GM12891 (cell line): Measurements from ENCODE around the gene ST8SIA5.

ENCODE experiments used
- DNase-seq: peaks from one replicate; pipeline ENCODE4 v3.0.0; 2011; ENCODE audit warnings: low spot score; ENCODE audit not compliant: insufficient read length
- FAIRE-seq: peaks from 2 replicates; lab custom pipeline; 2011; peaks lifted over from hg19 to GRCh38; lab: Jason Lieb, UNC
- PAX5 ChIP-seq: IDR thresholded peaks from 2 replicates; pipeline ENCODE4 v1.6.1; 2011; ENCODE audit warnings: low read length, moderate library complexity, mild to moderate bottlenecking; ENCODE audit not compliant: insufficient read depth, severe bottlenecking
- POLR2A ChIP-seq: IDR thresholded peaks from 2 replicates; pipeline ENCODE4 v1.6.1; 2011; ENCODE audit warnings: low read depth, low read length, control low read depth
- POLR2AphosphoS5 ChIP-seq: IDR thresholded peaks from 2 replicates; pipeline ENCODE4 v1.6.1; 2011; ENCODE audit warnings: low read depth, low read length, control low read depth
- POU2F2 ChIP-seq: IDR thresholded peaks from 2 replicates; pipeline ENCODE4 v1.6.1; 2011; ENCODE audit warnings: low read depth, mild to moderate bottlenecking, control low read depth, low read length, moderate library complexity
- SPI1 ChIP-seq: IDR thresholded peaks from 2 replicates; pipeline ENCODE4 v1.6.1; 2011; ENCODE audit warnings: low read depth, low read length, control low read depth
- TAF1 ChIP-seq: IDR thresholded peaks from 2 replicates; pipeline ENCODE4 v1.6.1; 2011; ENCODE audit warnings: low read depth, low read length, control low read depth

The ST8SIA5 gene

DNA sequence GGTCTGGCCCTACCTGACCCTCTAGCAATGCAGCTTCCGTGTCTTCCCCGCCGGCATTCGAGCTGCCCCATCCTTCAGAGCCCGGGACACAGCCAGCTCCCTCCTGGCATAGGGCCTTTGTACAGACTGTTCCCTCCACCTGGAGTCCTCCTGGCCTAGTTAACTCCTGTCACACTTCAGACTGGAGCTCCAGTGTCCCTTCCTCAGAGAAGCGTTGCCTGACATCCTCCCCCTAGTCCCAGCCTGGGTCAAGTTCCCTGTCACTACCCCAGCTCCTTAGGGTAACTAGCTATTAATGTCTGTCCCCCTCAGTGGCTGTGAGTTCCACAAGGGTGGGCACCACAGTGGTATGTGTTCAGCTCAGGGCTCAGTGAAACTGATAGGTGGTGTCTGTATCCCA is 54.4 kb downstream of the ST8SIA5 start:
- DNase-seq (no peak), FAIRE-seq (no peak)
- TF ChIP-seq POU2F2 (no peak), POLR2A (no peak), PAX5 (no peak), TAF1 (no peak), POLR2AphosphoS5 (no peak), SPI1 (no peak)

DNA sequence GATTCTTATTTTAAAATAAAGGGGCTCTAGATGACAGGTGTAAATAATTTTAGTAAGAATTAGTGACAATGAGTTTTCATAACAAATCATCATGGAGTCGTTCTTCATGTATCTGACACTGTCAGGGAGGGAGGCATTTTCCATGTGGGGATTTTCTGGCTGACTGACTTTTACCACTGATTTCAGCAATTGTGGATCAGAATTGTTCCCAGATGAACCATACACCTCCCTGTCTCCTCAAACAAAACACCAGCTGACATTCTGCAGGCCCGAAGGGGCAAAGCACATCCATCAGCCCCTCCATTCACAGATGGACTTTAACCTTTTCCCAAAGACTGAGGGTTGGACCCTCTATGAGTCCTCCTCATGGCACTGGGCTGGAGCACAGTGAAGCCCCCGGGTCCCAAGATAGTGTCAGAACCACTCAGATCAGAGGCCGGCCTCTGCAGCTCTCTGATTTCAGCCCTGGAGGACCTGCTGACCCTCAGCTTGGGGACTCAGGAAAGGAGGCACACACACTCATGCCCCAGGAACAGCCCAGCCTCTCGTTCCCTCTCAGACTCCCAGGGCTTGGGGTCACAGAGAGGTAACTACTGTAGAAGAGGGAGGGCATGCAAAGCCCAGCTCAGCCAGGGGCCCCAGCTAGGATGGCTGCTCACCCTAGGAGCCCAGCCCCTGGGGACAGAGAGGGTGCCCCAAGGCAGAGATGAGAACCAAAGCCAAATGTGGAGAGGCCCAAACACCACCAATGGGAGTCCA is 56.6 kb downstream of the ST8SIA5 start:
- TF ChIP-seq TAF1 (no peak), SPI1 (no peak), POLR2A (no peak), POLR2AphosphoS5 (no peak), POU2F2 (no peak), PAX5 (no peak)
- DNase-seq (no peak), FAIRE-seq (no peak)

DNA sequence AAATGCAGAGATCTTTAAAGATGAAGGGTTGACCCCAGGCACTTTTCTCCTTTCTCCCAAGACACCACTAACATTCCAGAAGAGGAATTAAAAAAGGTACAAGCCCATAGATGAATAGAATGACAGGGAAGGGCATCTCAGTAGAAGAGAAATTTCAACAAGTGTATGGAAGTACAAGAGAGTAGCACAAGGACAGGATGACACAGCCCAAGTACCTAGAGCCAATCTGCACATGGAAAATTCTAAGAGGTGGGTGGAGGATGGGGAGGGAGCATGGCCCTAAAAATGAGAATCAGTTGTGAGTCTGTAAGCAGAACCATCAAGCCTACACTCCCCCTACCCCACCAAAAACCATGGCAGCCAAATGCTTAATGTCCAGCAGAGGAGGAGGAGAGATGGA is 60.2 kb downstream of the ST8SIA5 start:
- no peak for TF ChIP-seq POU2F2
- no peak for TF ChIP-seq POLR2A
- TF ChIP-seq TAF1: no peak
- TF ChIP-seq PAX5: no peak
- no peak for TF ChIP-seq POLR2AphosphoS5
- TF ChIP-seq SPI1: no peak
- DNase-seq (no peak), FAIRE-seq (no peak)

DNA sequence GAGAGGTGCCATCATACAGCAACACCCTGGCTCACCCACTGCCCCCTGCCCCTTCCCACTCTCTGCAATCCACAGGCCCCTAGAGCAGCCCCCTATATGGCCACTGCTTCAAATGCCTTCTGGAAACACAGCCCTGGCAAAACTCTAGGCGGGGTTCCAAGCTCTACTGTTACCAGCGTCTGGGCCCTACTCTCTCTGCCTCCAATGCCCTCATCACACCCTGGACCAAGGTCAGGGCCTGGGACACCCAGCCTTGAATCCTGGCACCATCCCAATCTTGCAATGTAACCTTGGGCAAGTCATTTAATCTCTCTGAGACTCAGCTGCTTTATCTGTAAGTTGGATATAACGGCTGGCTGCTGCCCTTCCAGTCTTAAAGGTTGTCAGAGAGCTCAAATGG is 60.6 kb downstream of the ST8SIA5 start:
- no peak for FAIRE-seq
- no peak for TF ChIP-seq PAX5
- no peak for TF ChIP-seq SPI1
- TF ChIP-seq POLR2AphosphoS5: no peak
- TF ChIP-seq POLR2A: no peak
- no peak for TF ChIP-seq TAF1
- no peak for TF ChIP-seq POU2F2
- no peak for DNase-seq

DNA sequence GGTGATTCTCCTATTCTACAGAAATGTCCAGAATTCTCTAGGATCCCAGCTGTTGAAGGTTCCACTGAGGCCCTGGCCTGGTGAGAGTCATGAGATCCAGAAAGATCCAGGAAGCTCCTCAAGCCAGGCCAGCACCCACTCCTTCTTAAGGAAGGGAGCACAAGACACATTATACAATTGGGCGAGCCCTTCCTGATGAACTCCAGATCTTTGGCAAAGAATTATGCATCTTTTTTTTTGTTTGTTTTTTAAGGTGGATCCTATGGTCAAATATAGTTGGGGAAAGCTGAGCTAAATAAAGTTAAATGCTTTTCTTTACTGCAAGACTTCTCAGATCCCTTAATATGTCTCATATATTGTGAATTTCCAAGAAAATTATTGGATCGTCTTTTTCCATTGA is 62.9 kb downstream of the ST8SIA5 start:
- DNase-seq: no peak
- no peak for TF ChIP-seq POLR2AphosphoS5
- TF ChIP-seq PAX5: no peak
- TF ChIP-seq POLR2A: no peak
- no peak for TF ChIP-seq TAF1
- no peak for TF ChIP-seq POU2F2
- no peak for TF ChIP-seq SPI1

DNA sequence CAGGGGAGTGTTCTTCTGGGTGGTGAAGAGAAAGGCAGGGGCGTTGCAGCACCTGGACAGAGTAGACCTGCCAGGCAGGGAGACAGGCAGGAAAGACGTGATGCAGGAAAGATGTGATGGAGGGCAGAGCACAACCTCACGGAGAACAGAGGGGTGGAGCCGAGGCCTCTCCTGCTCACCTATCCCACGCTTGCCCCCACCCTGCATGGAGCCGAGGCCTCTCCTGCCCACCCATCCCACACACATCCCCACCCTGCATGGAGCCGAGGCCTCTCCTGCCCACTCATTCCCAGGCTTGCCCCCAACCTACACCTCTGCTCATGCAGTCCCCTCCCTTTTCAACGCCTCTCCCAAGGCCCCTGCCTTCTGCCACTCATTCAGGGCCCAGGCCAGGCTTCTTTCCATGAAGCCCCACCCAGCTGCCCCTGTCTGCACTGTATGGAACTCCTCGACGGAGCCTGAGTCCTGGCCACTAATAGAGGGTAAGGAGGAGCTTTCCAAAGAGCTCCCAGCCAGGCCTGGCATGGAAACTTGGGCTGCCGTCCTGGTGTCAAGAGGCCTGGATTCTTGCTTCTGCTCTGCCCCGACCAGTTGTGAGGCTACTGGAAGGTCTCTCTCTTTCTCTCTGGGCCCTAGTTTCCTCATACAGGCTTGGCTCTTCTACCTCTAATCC is 67.9 kb downstream of the ST8SIA5 start:
- TF ChIP-seq PAX5 (no peak), POU2F2 (no peak), POLR2A (no peak), POLR2AphosphoS5 (no peak), SPI1 (no peak), TAF1 (no peak)
- FAIRE-seq: no peak
- no peak for DNase-seq

More for the DNA sequence above, 62.9 kb downstream of the ST8SIA5 start:
- FAIRE-seq: no peak

DNA sequence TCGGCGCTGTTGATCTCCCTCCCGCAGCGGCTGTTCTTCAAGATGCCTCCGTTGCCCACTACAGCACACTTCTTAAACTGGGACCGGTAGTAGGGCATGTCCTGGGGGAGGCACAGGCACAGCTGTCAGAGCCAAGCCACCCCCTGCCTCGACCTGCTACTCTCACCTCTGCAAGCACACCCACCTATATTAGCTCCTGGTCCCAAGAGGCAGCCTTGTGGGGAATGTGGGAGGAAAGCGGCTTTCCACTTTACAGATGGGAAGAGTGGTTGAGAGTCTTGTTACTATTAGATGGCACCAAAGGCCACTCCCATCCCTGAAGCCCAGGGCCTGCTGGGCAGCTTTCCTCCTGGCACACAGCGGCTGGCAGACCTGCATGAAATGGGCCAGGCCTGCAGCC is 70.7 kb downstream of the ST8SIA5 start:
- DNase-seq (no peak), FAIRE-seq (no peak)
- no peak for TF ChIP-seq PAX5
- TF ChIP-seq POU2F2: no peak
- no peak for TF ChIP-seq TAF1
- no peak for TF ChIP-seq POLR2A
- TF ChIP-seq POLR2AphosphoS5: no peak
- no peak for TF ChIP-seq SPI1

DNA sequence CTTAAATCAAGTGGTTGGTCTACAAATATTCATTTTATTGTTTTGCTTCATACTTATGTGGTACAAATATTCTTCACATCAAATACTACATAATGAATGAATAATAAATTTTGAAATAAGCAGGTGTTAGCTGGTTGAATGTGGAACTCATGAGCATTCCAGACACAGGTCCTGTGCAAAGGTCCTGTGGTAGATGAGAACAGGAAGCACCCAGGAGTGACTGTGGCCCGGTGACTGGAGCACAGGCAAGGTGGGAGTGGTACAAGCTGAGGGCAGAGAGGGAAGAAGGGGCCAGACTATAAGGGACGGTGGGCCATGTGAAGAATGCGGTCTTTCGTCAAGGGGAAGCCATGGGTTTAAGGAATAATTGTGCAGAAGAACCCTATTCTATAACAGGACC is 73.6 kb downstream of the ST8SIA5 start:
- TF ChIP-seq POLR2AphosphoS5 (no peak), POU2F2 (no peak), PAX5 (no peak), POLR2A (no peak), TAF1 (no peak), SPI1 (no peak)
- DNase-seq: no peak
- no peak for FAIRE-seq
